KMS-11 (cell line): ENCODE measurements around the gene PRAME.

Source experiments
- H2AFZ ChIP-seq: fragments of 200-600 bp; sonication (generic); 2 replicates; pipeline ENCODE4 v1.6.1; 2016; ENCODE audit warnings: antibody characterized with exemption, mixed run types, low read depth
- H3K27ac ChIP-seq: fragments of 200-600 bp; sonication (generic); 2 replicates; pipeline ENCODE4 v1.6.1; 2016; ENCODE audit warnings: mild to moderate bottlenecking, mixed run types
- H3K27me3 ChIP-seq: fragments of 200-600 bp; sonication (generic); 2 replicates; pipeline ENCODE4 v1.6.1; 2017; ENCODE audit warnings: mild to moderate bottlenecking, low read depth, mixed run types, moderate library complexity; ENCODE audit not compliant: insufficient read depth
- H3K36me3 ChIP-seq: fragments of 200-600 bp; sonication (generic); 2 replicates; pipeline ENCODE4 v1.6.1; 2017; ENCODE audit warnings: mild to moderate bottlenecking, mixed run types; ENCODE audit not compliant: insufficient read depth
- H3K4me1 ChIP-seq: fragments of 200-600 bp; sonication (generic); 2 replicates; pipeline ENCODE4 v1.6.1; 2016; ENCODE audit warnings: mild to moderate bottlenecking, low read depth, mixed run types; ENCODE audit not compliant: poor library complexity, severe bottlenecking
- H3K4me2 ChIP-seq: fragments of 200-600 bp; sonication (generic); 2 replicates; pipeline ENCODE4 v1.7.0; 2016; ENCODE audit warnings: mild to moderate bottlenecking, mixed run types
- H3K4me3 ChIP-seq: fragments of 200-600 bp; sonication (generic); IDR thresholded peaks from 2 replicates; pipeline ENCODE4 v1.6.1; 2017; ENCODE audit warnings: low read depth, low read length, mixed read lengths; ENCODE audit not compliant: insufficient read depth
- H3K79me2 ChIP-seq: fragments of 200-600 bp; sonication (generic); 2 replicates; pipeline ENCODE4 v1.6.1; 2016; ENCODE audit warnings: low read depth, mixed run types; ENCODE audit not compliant: insufficient read depth
- H3K9ac ChIP-seq: fragments of 200-600 bp; sonication (generic); 2 replicates; pipeline ENCODE4 v1.6.1; 2016; ENCODE audit warnings: mild to moderate bottlenecking, mixed run types
- H4K20me1 ChIP-seq: fragments of 200-600 bp; sonication (generic); 2 replicates; pipeline ENCODE4 v1.6.1; 2016; ENCODE audit warnings: mild to moderate bottlenecking, mixed run types; ENCODE audit not compliant: insufficient read depth
- TF ChIP-seq, protein P1 (sequence below): fragments of 200-600 bp; sonication (generic); conservative IDR thresholded peaks from 2 replicates; pipeline ENCODE4 v1.6.1; 2017; ENCODE audit warnings: low read depth, mild to moderate bottlenecking, antibody characterized with exemption, low read length, moderate library complexity, mixed read lengths

Gene PRAME

GRCh38 chr22:22536515-22536914 is 22.6 kb downstream of the PRAME start:
- Histone ChIP-seq H3K9ac (no peak overlapping the region), H3K4me1 (no peaks in the 10 kb centered on the region), H3K4me3 (no peak overlapping the region), H3K79me2 (no peaks in the 10 kb centered on the region), H4K20me1 (no peaks in the 10 kb centered on the region), H3K27me3 (no peaks in the 10 kb centered on the region), H3K36me3 (no peaks in the 10 kb centered on the region), H3K4me2 (no peak overlapping the region), H3K27ac (no peak overlapping the region), H2AFZ (no peak overlapping the region)
- TF ChIP-seq, protein P1, sequence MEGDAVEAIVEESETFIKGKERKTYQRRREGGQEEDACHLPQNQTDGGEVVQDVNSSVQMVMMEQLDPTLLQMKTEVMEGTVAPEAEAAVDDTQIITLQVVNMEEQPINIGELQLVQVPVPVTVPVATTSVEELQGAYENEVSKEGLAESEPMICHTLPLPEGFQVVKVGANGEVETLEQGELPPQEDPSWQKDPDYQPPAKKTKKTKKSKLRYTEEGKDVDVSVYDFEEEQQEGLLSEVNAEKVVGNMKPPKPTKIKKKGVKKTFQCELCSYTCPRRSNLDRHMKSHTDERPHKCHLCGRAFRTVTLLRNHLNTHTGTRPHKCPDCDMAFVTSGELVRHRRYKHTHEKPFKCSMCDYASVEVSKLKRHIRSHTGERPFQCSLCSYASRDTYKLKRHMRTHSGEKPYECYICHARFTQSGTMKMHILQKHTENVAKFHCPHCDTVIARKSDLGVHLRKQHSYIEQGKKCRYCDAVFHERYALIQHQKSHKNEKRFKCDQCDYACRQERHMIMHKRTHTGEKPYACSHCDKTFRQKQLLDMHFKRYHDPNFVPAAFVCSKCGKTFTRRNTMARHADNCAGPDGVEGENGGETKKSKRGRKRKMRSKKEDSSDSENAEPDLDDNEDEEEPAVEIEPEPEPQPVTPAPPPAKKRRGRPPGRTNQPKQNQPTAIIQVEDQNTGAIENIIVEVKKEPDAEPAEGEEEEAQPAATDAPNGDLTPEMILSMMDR, result no peak

DNA sequence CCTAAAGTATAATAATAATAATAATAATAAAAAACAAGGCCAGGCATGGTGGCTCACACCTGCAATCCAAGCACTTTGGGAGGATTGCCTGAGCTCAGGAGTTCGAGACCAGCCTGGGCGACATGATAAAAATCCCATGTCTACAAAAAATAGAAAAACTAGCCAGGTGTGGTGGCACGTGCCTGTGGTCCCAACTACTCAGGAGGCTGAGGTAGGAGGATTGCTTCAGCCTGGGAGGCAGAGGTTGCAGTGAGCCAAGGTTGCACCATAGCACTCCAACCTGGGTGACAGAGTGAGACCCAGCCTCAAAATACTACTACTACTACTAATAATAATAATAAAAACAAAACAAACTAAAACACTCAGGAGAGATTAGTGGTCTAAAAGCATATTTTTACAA is 23.4 kb downstream of the PRAME start:
- Histone ChIP-seq H3K4me1 (no peaks in the 10 kb centered on the region), H3K27me3 (no peaks in the 10 kb centered on the region), H3K4me3 (no peak overlapping the region), H3K9ac (no peak overlapping the region), H3K36me3 (no peaks in the 10 kb centered on the region), H3K4me2 (no peak overlapping the region), H2AFZ (no peak overlapping the region), H3K79me2 (no peaks in the 10 kb centered on the region), H4K20me1 (no peaks in the 10 kb centered on the region), H3K27ac (no peak overlapping the region)
- TF ChIP-seq, protein P1, result no peak

GRCh38 chr22:22534604-22535415 is 24.3 kb downstream of the PRAME start:
- Histone ChIP-seq H3K4me1 (no peaks in the 10 kb centered on the region), H3K27ac (no peak overlapping the region), H3K79me2 (no peaks in the 10 kb centered on the region), H3K36me3 (no peaks in the 10 kb centered on the region), H3K27me3 (no peaks in the 10 kb centered on the region), H3K4me3 (no peak overlapping the region), H3K4me2 (no peak overlapping the region), H3K9ac (no peak overlapping the region), H2AFZ (no peak overlapping the region), H4K20me1 (no peaks in the 10 kb centered on the region)
- TF ChIP-seq, protein P1, result no peak

DNA sequence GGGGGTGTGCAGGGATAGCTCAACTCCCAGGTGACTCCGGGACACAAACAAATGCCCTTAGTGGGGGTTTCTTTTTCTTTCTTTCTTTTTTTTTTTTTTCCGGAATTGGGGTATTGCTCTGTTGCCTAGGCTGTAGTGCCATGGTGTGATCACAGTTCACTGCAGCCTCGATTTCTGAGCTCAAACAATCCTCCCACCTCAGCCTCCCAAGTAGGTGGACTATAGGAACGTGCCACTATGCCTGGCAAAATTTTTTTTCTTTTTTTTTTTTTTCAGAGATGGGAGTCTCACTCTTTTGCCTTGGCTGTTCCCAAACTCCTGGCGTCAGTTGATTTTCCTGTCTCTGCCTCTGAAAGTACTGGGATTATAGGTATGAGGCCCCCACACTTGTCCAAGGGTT is 25.2 kb downstream of the PRAME start:
- Histone ChIP-seq H3K4me2 (no peak overlapping the region), H3K27ac (no peak overlapping the region), H3K4me1 (no peaks in the 10 kb centered on the region), H4K20me1 (no peaks in the 10 kb centered on the region), H3K27me3 (no peaks in the 10 kb centered on the region), H3K79me2 (no peaks in the 10 kb centered on the region), H2AFZ (no peak overlapping the region), H3K9ac (no peak overlapping the region), H3K36me3 (no peaks in the 10 kb centered on the region), H3K4me3 (no peak overlapping the region)
- TF ChIP-seq, protein P1, result no peak
